Stomach (tissue), 4 donors: ENCODE data around the gene PCK2.

Source experiments
- CTCF ChIP-seq, 7 experiments: fragments of 450-650 bp in 4 of 7; fragments of 200-600 bp in 3 of 7; sonication (generic) in 3 of 7; IDR thresholded peaks; one replicate each; pipeline ENCODE4 v1.5.1; 2016 to 2019; ENCODE audit warnings: antibody characterized with exemption in 7 of 7, control low read depth in 2 of 7, mild to moderate bottlenecking in 1 of 7
- POLR2A ChIP-seq, 4 donors: fragments of 450-650 bp; IDR thresholded peaks; one replicate each; pipeline ENCODE4 v1.6.1; 2016; ENCODE audit warnings: antibody characterized with exemption in 4 of 4, control low read depth in 2 of 4, mild to moderate bottlenecking in 1 of 4, moderate library complexity in 1 of 4

GRCh38 chr14:24079491-24080141 lies 14.5 kb upstream of the PCK2 start:
- no peak for TF ChIP-seq POLR2A (IDR thresholded peaks at IDR 0.05)
- no peak for TF ChIP-seq CTCF (IDR thresholded peaks at IDR 0.05)
